ENCODE data around the gene FTCD.

DNA sequence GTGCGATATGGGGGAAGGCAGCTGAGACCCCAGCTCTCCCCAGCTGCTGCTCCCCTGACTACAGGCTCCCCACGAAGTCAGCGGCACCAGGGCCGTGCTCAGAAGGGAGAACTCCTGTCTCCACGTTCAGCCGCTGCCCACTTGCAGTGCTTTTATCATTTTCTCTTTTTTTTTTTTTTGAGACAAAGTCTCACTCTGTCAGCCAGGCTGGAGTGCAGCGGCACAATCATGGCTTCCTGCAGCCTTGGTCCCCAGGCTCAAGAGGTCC, 933 bp upstream of the FTCD start:
- TF ChIP-seq, protein P1, sequence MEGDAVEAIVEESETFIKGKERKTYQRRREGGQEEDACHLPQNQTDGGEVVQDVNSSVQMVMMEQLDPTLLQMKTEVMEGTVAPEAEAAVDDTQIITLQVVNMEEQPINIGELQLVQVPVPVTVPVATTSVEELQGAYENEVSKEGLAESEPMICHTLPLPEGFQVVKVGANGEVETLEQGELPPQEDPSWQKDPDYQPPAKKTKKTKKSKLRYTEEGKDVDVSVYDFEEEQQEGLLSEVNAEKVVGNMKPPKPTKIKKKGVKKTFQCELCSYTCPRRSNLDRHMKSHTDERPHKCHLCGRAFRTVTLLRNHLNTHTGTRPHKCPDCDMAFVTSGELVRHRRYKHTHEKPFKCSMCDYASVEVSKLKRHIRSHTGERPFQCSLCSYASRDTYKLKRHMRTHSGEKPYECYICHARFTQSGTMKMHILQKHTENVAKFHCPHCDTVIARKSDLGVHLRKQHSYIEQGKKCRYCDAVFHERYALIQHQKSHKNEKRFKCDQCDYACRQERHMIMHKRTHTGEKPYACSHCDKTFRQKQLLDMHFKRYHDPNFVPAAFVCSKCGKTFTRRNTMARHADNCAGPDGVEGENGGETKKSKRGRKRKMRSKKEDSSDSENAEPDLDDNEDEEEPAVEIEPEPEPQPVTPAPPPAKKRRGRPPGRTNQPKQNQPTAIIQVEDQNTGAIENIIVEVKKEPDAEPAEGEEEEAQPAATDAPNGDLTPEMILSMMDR (IDR thresholded peaks at IDR 0.05): no peak
- no peak for TF ChIP-seq POLR2AphosphoS5 (IDR thresholded peaks at IDR 0.05)
